Endothelial cell of hepatic sinusoid (primary cell): ENCODE measurements around the gene DIPK1B.

Experiments
- in situ Hi-C: cut with HindIII; loops from 2 replicates; pipeline ENCODE4 v1.10.0; 2017; ENCODE audit warnings: low sequenced_read_pairs

Gene DIPK1B

GRCh38 chr9:136711751-136712689 lies at the start of gene DIPK1B:
Gene DIPK1B (plus strand): TSS chr9:136712572. CDS start chr9:136712666, 94 bp downstream.
- in situ Hi-C loops, result loop anchor here (5.0 kb wide), 3 partner anchors 55 to 225 kb away; no protein-coding TSS in a partner anchor

DNA sequence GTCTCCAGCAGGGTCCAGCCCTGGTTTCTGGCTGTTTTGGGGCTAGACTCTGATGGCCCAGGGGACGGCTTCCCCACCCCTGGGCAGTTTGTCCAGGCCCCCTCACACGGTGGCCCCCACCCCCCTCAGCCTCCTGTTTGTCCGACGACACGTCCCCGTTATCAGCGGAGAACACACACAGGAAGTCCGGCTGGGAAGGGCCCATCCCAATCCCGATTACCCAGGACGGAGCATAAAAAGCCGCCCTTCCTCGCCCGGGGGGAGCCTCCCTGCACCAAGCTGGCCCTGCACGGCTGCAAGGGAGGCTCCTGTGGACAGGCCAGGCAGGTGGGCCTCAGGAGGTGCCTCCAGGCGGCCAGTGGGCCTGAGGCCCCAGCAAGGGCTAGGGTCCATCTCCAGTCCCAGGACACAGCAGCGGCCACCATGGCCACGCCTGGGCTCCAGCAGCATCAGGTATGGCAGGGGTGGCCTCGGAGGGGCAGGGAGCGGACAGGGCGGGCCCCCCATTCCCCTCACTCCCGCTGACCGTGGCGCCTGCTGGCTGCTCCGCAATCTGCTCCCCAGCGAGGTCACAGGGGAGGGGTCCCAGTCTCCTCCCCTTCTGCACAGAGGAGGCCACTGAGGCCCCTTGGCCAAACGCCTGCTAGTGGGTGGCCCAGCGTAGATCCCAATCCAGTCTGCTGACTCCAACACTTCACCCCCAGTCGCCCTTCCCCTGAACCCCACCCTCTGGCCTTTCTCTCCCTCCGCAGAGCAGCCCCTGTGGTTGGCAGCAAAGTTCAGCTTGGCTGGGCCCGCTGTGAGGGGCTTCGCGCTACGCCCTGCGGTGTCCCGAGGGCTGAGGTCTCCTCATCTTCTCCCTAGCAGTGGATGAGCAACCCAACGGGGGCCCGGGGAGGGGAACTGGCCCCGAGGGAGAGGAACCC lies 49.5 kb upstream of the DIPK1B start, which contains the start of gene EGFL7:
Gene EGFL7 (plus strand): TSS at position 261 of the 926 bp plus-strand sequence. CDS start 5,367 bp downstream, outside the sequence.
- in situ Hi-C loops, result no loop called here

- in situ Hi-C loops, result no loop called here
Measured at GRCh38 chr9:136664000-136664915, 48.1 kb upstream of the DIPK1B start.

DNA sequence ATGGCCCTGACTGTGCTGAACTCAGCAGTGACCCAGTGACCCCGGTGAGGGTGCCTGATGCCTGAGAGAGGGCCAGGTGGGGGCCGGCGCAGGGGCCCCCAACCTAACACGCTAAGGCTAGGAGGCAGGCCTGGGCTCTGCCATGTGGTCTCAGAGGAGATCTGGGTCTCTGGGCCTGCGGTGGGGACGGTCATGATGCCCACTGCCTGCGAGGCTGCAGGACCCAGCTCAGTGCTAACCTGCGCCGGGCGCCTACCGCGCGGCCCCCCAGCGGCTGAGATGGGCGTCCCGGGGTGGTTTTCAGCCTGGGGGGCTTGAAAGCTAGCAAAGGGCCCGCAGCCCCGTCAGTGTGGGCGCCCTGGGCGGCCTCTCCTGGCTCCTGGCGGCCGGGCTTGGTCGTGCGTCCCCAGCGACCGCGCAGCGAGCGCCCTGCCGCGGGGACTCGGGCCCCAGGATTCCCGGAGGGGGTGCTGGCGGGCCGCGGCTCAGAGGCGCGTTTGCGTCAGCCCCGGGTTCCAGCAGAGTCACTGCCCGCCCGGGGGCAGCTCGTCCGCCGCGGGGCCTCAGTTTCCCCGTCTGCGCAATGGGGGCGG lies 47.2 kb upstream of the DIPK1B start:
- in situ Hi-C loops, result no loop called here

GRCh38 chr9:136665704-136666371 lies 46.5 kb upstream of the DIPK1B start:
- in situ Hi-C loops, result no loop called here

- in situ Hi-C loops, result no loop called here
Measured at GRCh38 chr9:136666372-136667213, 45.8 kb upstream of the DIPK1B start.

DNA sequence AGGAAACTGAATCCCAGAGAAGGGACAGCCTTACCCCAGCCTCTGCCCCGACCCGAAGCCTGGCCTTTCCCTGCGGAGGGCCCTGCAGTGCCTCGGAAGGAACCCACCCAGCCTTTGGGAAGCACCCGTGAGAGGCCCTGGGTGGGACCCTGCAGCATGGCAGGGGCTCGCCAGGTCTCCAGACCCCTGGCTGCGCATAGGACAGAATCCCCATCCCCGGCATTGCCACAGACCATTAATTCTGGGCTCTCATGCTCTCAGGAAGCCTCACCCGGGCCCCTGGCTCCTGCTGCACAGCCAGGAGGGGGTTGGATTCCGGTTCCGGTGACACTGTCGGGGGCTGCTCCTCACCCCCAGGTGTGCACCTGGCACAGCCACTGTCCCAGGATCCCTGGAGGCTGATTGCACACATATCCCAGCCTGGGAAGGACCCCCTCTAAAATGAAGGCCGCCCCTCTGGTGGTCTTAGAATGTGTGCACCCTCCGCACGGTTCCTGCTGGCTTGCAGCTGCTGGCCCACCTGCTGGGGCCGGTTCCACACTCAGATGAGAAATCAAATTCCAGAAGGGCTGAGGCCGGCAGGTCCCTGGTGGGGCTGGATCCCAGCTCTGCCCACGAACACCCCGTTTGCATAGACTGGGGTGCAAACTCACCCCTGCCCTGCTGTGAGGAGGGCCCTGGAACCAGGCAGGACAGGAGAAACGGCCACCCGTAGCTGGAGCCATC lies 45.0 kb upstream of the DIPK1B start:
- in situ Hi-C loops, result no loop called here

- in situ Hi-C loops, result no loop called here
Measured at GRCh38 chr9:136667940-136668760, 44.2 kb upstream of the DIPK1B start.

DNA sequence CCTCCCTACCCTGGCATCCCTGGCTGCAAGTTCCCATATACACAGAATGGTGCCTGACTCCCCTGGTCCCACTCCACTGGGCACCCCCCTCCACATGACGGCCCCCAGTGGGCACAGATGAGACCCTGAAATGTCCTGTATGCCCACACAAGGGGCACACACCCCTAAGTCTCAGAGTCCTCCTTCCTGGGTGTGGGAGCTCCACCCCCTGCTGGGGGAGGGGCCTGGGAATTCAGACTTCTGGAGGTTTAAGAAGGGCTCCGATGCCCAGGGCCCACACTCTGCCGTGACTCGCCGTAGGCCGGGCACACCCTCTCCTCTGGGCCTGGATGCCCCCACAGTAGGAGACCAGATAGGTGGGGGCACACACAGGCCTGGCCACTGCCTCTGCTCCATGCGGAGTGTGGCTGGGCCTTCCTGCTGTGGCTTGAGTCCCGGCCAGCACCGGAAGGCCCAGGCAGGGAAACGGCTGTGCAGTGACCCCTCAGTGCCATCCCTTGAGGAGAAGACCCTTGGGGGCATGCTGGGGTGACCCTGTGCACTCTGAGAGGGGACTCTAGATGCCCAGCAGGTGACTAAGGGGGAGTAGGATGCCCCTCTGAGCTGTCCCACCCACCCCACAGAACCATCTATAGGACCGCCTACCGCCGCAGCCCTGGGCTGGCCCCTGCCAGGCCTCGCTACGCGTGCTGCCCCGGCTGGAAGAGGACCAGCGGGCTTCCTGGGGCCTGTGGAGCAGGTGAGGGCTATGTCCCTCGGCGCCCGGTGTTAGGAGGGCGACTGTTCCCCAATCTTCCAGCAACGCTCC lies 43.2 kb upstream of the DIPK1B start:
- in situ Hi-C loops, result no loop called here

DNA sequence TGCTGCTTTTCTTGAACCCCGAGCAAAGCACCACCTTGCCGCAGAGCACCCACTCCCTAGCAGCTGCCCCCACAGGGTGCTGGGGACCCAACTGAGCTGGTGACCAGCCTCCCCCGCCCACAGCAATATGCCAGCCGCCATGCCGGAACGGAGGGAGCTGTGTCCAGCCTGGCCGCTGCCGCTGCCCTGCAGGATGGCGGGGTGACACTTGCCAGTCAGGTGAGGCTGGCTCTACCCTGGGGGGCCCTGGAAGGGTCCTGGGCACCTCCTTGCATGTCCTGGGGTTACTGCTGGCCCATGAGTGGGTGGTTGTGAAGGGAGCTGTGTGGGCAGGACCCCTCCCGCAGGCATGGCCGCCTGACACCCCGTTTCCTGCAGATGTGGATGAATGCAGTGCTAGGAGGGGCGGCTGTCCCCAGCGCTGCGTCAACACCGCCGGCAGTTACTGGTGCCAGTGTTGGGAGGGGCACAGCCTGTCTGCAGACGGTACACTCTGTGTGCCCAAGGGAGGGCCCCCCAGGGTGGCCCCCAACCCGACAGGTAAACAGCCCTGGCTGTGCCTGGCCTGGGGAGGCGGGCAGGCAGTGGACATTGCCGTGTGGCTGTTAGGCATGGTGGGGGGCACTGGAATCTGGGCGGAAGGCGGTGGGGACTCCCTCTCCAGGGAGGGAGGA lies 42.4 kb upstream of the DIPK1B start:
- in situ Hi-C loops, result loop anchor here (5.0 to 10.0 kb wide), 3 partner anchors 115 to 303 kb away; no protein-coding TSS in a partner anchor

DNA sequence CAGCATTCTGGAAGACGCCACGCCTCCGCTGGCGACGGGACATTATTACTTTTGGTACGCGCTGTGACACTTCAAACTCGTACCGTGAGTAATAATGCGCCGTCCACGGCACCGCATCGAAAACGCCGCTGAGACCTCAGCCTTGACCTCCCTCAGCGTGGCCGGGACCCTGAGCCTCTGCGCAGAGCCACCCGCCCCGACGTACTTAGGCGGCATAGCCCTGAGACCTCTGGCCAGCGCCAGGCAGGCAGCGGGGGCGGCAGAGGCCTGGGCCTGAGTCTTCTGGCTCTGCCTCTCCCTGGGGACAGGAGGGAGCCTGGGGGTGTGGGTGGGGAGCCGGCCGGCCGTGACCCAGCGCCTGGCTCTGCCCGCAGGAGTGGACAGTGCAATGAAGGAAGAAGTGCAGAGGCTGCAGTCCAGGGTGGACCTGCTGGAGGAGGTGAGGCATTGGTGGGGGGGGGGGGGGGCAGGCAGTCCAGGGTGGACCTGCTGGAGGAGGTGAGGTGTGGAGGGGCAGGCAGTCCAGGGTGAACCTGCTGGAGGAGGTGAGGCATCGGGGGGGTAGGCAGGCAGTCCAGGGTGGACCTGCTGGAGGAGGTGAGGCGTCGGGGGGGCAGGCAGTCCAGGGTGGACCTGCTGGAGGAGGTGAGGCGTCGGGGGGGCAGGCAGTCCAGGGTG lies 41.7 kb upstream of the DIPK1B start:
- in situ Hi-C loops, result loop anchor here (5.0 to 10.0 kb wide), 3 partner anchors 116 to 303 kb away; no protein-coding TSS in a partner anchor

DNA sequence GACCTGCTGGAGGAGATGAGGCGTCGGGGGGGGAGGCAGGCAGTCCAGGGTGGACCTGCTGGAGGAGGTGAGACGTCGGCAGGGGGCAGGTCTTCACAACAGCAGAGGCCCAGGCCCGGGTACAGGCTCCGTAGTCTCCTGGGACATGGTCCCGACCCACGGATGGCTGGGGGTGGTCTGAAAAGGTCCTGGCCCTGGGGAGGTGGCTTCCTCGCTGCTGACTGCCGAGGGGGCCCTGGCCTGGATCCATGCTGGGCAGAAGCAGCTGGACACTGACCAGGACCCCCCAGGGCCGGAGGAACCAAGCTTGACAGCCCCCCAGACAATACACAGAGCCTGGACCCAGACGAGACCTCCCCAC lies 41.1 kb upstream of the DIPK1B start:
- in situ Hi-C loops, result loop anchor here (5.0 to 10.0 kb wide), 3 partner anchors 116 to 304 kb away; no protein-coding TSS in a partner anchor

DNA sequence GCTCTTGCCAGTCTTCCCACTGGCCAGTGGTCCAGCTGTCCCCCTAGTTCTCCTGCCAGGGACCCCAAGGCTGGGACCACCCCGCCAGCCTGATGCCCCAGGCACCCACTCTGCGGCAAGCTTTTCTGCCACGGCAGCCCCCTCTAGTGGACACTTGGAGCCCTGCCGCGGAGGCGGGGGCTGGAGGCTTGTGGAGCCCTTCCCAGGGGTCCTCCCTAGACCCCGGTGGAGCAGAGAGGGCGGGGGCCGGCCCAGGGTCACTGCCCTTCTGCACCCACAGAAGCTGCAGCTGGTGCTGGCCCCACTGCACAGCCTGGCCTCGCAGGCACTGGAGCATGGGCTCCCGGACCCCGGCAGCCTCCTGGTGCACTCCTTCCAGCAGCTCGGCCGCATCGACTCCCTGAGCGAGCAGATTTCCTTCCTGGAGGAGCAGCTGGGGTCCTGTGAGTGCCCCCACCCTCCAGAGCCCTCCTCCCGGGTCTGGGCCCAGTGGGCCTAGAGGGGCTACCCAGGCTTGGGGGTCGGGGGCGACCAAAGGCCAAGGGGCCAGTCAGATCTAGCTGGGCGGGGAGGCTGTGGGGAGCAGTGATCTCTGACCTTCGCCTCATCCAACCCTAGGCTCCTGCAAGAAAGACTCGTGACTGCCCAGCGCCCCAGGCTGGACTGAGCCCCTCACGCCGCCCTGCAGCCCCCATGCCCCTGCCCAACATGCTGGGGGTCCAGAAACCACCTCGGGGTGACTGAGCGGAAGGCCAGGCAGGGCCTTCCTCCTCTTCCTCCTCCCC lies 40.5 kb upstream of the DIPK1B start:
- in situ Hi-C loops, result loop anchor here (5.0 to 10.0 kb wide), 3 partner anchors 117 to 305 kb away; no protein-coding TSS in a partner anchor
